PC-9 (cell line): ENCODE results near the gene BMAL2. TPM values are rescaled to one million over a fixed set of nuclear protein-coding genes. Genes with fewer than 3 reads are reported as not detected.

Source experiments
- BruUV-seq: library from RNA; stranded (reverse); fragments of 400-500 nt; replicated peaks from 2 replicates; lab custom pipeline; 2021; lab: Mats Ljungman, UMichigan
- CTCF ChIA-PET: fragments of 300-600 bp; sonication (Branson Sonifier 250); formaldehyde crosslinking; loops from one replicate; lab custom pipeline; 2022; ENCODE audit warnings: antibody characterized with exemption; lab: Charles Lee
- POLR2A ChIA-PET: fragments of 300-600 bp; sonication (Branson Sonifier 250); formaldehyde crosslinking; loops from one replicate; lab custom pipeline; 2022; ENCODE audit warnings: antibody characterized with exemption; ENCODE audit not compliant: unreplicated experiment; lab: Charles Lee
- DNase-seq, 2 experiments: peaks; one replicate each; pipeline versions ENCODE4 v3.0.0 to v3.0.0-alpha.2; 2015 to 2022; ENCODE audit warnings: mixed read lengths in 1 of 2
- H2AFZ ChIP-seq: fragments of 200-600 bp; sonication (generic); 2 replicates; pipeline ENCODE4 v1.8.1; 2017; ENCODE audit warnings: antibody characterized with exemption
- H3F3A ChIP-seq: fragments of 200-600 bp; sonication (generic); 2 replicates; pipeline ENCODE4 v1.8.1; 2017; ENCODE audit warnings: antibody characterized with exemption, mild to moderate bottlenecking, low read depth; ENCODE audit not compliant: insufficient read depth
- H3K27ac ChIP-seq: fragments of 200-600 bp; sonication (generic); 2 replicates; pipeline ENCODE4 v1.6.1; 2016; ENCODE audit warnings: mixed run types
- H3K27me3 ChIP-seq: fragments of 200-600 bp; sonication (generic); 2 replicates; pipeline ENCODE4 v1.6.1; 2016; ENCODE audit warnings: low read depth, mixed run types; ENCODE audit not compliant: insufficient read depth
- H3K36me3 ChIP-seq: fragments of 200-600 bp; sonication (generic); 2 replicates; pipeline ENCODE4 v1.6.1; 2016; ENCODE audit warnings: low read depth, mixed run types
- H3K4me1 ChIP-seq: fragments of 200-600 bp; sonication (generic); replicated peaks from 2 replicates; pipeline ENCODE4 v1.6.1; 2016; ENCODE audit warnings: mixed run types; ENCODE audit not compliant: insufficient read depth
- H3K4me2 ChIP-seq: fragments of 200-600 bp; sonication (generic); 2 replicates; pipeline ENCODE4 v1.6.1; 2017; ENCODE audit warnings: mixed run types
- H3K4me3 ChIP-seq: fragments of 200-600 bp; sonication (generic); 2 replicates; pipeline ENCODE4 v1.6.1; 2016; ENCODE audit warnings: mixed run types
- H3K79me2 ChIP-seq: fragments of 200-600 bp; sonication (generic); 2 replicates; pipeline ENCODE4 v1.6.1; 2017; ENCODE audit warnings: low read depth, mixed run types
- H3K9me2 ChIP-seq: fragments of 200-600 bp; sonication (generic); 2 replicates; pipeline ENCODE4 v1.8.1; 2017; ENCODE audit warnings: mild to moderate bottlenecking; ENCODE audit not compliant: insufficient read depth
- H3K9me3 ChIP-seq: fragments of 200-600 bp; sonication (generic); 2 replicates; pipeline ENCODE4 v1.8.1; 2016; ENCODE audit warnings: low read depth; ENCODE audit not compliant: insufficient read depth
- H4K20me1 ChIP-seq: fragments of 200-600 bp; sonication (generic); 2 replicates; pipeline ENCODE4 v1.8.1; 2017; ENCODE audit not compliant: insufficient read depth
- CTCF ChIP-seq: fragments of 200-600 bp; sonication (generic); conservative IDR thresholded peaks from 2 replicates; pipeline ENCODE4 v1.6.1; 2017; ENCODE audit warnings: mixed run types, antibody characterized with exemption, mild to moderate bottlenecking, moderate library complexity
- EZH2 ChIP-seq: fragments of 200-600 bp; sonication (generic); IDR thresholded peaks from 2 replicates; pipeline ENCODE4 v1.8.0; 2017; ENCODE audit warnings: antibody characterized with exemption, low read depth
- intact Hi-C: fragments of 100-400 bp; cut with micrococcal nuclease; formaldehyde crosslinking; loops from one replicate; pipeline ENCODE4 v1.10.0; 2022; ENCODE audit not compliant: unreplicated experiment
- total RNA-seq: library from RNA; stranded (reverse); gene quantifications from 2 replicates; pipeline ENCODE4 v1.2.3, GENCODE V29; 2021

BMAL2 gene
- total RNA-seq, 1 experiment from 2014 or later, result 87.9 TPM

DNA sequence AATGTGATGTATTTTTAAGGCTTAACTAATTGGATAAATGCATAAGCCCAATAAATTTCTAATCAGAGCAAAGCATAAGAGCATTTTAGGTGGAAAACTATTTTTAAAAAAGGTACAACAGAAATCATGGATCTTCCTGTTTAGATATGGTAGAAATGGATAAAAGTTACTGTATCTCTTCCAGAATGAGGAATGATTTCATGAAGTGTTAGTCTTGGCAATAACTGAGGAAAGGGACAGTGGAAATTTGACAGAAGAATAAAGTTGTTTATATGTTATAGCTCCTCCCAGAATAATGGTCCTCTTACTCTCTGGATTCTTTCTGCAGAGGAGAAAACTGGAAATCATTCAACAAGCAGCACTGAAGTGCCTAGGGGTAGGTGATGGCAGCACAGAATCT lies 32.4 kb upstream of the BMAL2 start:
- no peaks in the 10 kb centered on the region for H3K79me2 ChIP-seq
- ChIA-PET POLR2A (no interaction called here), CTCF (no interaction called here)
- H3K9me2 ChIP-seq, result no peaks in the 10 kb centered on the region
- DNase-seq, result no peak
- no TSS peak for BruUV-seq
- no peaks in the 10 kb centered on the region for H3K9me3 ChIP-seq
- intact Hi-C loops, result loop anchor here (5.0 to 10.0 kb wide), 2 partner anchors 53 to 365 kb away; partner anchors contain the start of genes FGFR1OP2 and INTS13
- no peak overlapping the region for H2AFZ ChIP-seq
- TF ChIP-seq EZH2 (no peak), CTCF (no peak)
- H3K36me3 ChIP-seq, result no peaks in the 10 kb centered on the region
- no peak overlapping the region for H3K4me3 ChIP-seq
- H3K4me1 ChIP-seq, result no peaks in the 10 kb centered on the region
- no peaks in the 10 kb centered on the region; the same call in 1 of the 2 replicates for H3F3A ChIP-seq
- no peaks in the 10 kb centered on the region for H3K27me3 ChIP-seq
- H3K27ac ChIP-seq, result no peak overlapping the region
- no peaks in the 10 kb centered on the region for H4K20me1 ChIP-seq
- no peak overlapping the region for H3K4me2 ChIP-seq

- no peaks in the 10 kb centered on the region for H3K79me2 ChIP-seq
- TF ChIP-seq CTCF (no peak), EZH2 (no peak)
- POLR2A ChIA-PET, result no interaction called here
- no peaks in the 10 kb centered on the region for H3K4me1 ChIP-seq
- no peak overlapping the region for H2AFZ ChIP-seq
- no peaks in the 10 kb centered on the region; the same call in none of the 2 replicates for H3F3A ChIP-seq
- H3K27me3 ChIP-seq, result no peaks in the 10 kb centered on the region
- DNase-seq, result no peak
- H3K4me2 ChIP-seq, result no peak overlapping the region
- no TSS peak for BruUV-seq
- H3K27ac ChIP-seq, result no peak overlapping the region
- H3K9me2 ChIP-seq, result no peaks in the 10 kb centered on the region
- no peaks in the 10 kb centered on the region for H4K20me1 ChIP-seq
- intact Hi-C loops, result loop anchor here (5.0 to 10.0 kb wide), 2 partner anchors 56 to 369 kb away; partner anchors contain the start of genes FGFR1OP2 and INTS13
- H3K9me3 ChIP-seq, result no peaks in the 10 kb centered on the region
- no peaks in the 10 kb centered on the region for H3K36me3 ChIP-seq
- H3K4me3 ChIP-seq, result no peak overlapping the region
- CTCF ChIA-PET, result interaction anchor here (0.6 to 2.9 kb wide), 2 partner anchors 55 to 288 kb away, joined by 4 to 19 read pairs; no protein-coding TSS in a partner anchor
These were observed 29.2 kb upstream of the BMAL2 start for GRCh38 chr12:27303139-27304111.

DNA sequence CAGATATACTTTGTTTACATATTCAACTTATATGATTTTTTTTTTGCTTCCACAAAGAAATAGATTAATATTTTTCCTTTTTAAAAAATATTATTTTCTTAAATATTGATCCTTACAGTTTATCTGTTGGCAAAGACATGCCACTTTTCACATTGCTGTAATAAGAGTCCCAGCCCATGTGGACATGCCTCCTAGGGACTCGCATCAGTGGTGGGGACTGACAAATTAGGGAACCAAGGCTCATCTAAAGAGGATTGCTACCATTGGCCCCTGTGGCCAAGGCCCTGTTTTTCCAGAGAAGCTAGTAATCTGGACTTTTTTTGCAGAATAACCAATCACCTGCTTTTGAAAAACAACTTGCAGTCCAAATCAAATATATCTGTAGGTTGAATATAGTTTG lies 27.8 kb upstream of the BMAL2 start:
- Histone ChIP-seq H3K27me3 (no peaks in the 10 kb centered on the region), H3K4me3 (no peak overlapping the region), H3K9me2 (no peaks in the 10 kb centered on the region), H3K4me2 (no peak overlapping the region), H3K9me3 (no peaks in the 10 kb centered on the region), H3K36me3 (peaks cover 1% of the 10 kb centered on the region; the same call in 1 of the 2 replicates), H3K27ac (no peak overlapping the region), H3K4me1 (no peaks in the 10 kb centered on the region), H2AFZ (no peak overlapping the region), H4K20me1 (no peaks in the 10 kb centered on the region), H3K79me2 (no peaks in the 10 kb centered on the region), H3F3A (no peaks in the 10 kb centered on the region; the same call in 1 of the 2 replicates)
- BruUV-seq, result no TSS peak
- ChIA-PET POLR2A (interaction anchor here (0.6 to 0.7 kb wide), 2 partner anchors 8 to 513 kb away, joined by 6 to 14 read pairs; no protein-coding TSS in a partner anchor), CTCF (interaction anchor here (1.5 to 2.9 kb wide), 2 partner anchors 289 to 291 kb away, joined by 4 to 19 read pairs; partner anchors contain the start of gene TM7SF3)
- intact Hi-C loops, result loop anchor here (5.0 to 10.0 kb wide), 3 partner anchors 58 to 370 kb away; partner anchors contain the start of genes FGFR1OP2 and INTS13
- no peak for DNase-seq
- TF ChIP-seq EZH2 (no peak), CTCF (no peak)
